ENCODE data around the gene DNAH10.

DNA sequence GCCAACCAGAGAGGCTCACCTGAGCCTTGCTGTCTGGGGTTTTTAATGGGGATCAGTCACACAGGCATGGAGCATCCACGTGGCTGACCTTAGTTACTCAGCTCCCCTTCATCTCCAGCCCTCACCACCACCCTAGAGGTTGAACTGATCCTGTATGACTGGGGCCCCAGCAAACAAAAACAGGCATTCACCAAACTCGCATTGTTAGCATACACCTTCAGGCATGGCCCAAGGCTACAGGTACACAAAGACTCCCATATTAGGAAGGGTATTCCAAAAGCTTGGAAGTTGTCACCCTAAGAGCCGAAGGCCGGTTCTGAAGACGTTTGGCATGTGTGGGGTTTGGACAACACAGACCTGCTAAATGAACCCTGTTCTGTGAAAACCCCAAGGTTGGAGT is 10.0 kb downstream of the DNAH10 start:
- TF ChIP-seq CTCF (conservative IDR thresholded peaks at IDR 0.05) (no peak), ZFX (IDR thresholded peaks at IDR 0.05) (no peak)

Measured in C4-2B (cell line).